ENCODE measurements around the gene LY6G5B. TPM values are rescaled to one million over a fixed set of nuclear protein-coding genes. Genes with fewer than 3 reads are reported as not detected.

The LY6G5B gene
- total and polyA plus RNA-seq, 9 donors, result 8.5 to 28.4 (median 13.1) TPM

- WGBS, 3 donors, result 86 to 89% (median 88%) methylated on average over 3 of the region's 3 CpGs
- TF ChIP-seq CTCF (IDR thresholded peaks at IDR 0.05) (no peak), EP300 (IDR thresholded peaks at IDR 0.05) (no peak), POLR2A (IDR thresholded peaks at IDR 0.05) (no peak)
Measured at GRCh38 chr6:31722173-31722572, 52.4 kb downstream of the LY6G5B start.

More at GRCh38 chr6:31722173-31722572, 52.4 kb downstream of the LY6G5B start:
- intact Hi-C loops (cut with DNase I), result loop anchor here in 2 of 4 donors (2.0 to 10.0 kb wide), 2 partner anchors 49 to 463 kb away; partner anchors contain the start of gene AGER (in 1 of the 2)
- Histone ChIP-seq H3K4me3 (no peak overlapping the region), H3K36me3 (no peaks in the 10 kb centered on the region), H3K27ac (no peak overlapping the region), H3K27me3 (no peaks in the 10 kb centered on the region), H3K4me1 (ENCODE audit: insufficient read depth) (no peaks in the 10 kb centered on the region), H3K9me3 (no peaks in the 10 kb centered on the region)
- no peak for DNase-seq

Small RNA genes within 50 kb of the gene (microRNA-seq; reads per million reads assigned to microRNA genes)
- gene MIR4646 (0.18 to 0.75 (median 0.63) reads per million in 3 donors), gene MIR6832 (0 to 0.18 (median 0) reads per million in 3 donors)

Small RNA genes within 50 kb of the gene (small RNA-seq; reads per million reads assigned to genes)
- not detected for gene LY6G6D
- gene MIR4646, result not detected
- not detected for gene MIR6832
- gene RF00019, result not detected
- 2.1 reads per million, percentile 72 among the genes with 10 or more reads in this experiment for gene SNORA38

Other genes with a start within 250 kb of the LY6G5B start
Only the 30 nearest of the 37 such genes appear.
- not detected for gene MCCD1, start 141.0 kb upstream of the LY6G5B start, total RNA-seq
- not detected for gene MCCD1, start 141.0 kb upstream of the LY6G5B start, polyA plus RNA-seq
- 100 to 1,000 TPM; 212 to 404 (median 362) TPM for gene DDX39B, start 128.0 kb upstream of the LY6G5B start, total RNA-seq
- 100 to 1,000 TPM; 219 to 278 TPM for gene DDX39B, start 128.0 kb upstream of the LY6G5B start, polyA plus RNA-seq
- 1 to 10 TPM in 6 of 7 donors, under 1 TPM in 1; 0.93 to 3.7 (median 2.3) TPM for gene ATP6V1G2, start 123.4 kb upstream of the LY6G5B start, total RNA-seq
- gene ATP6V1G2, start 123.4 kb upstream of the LY6G5B start, polyA plus RNA-seq, result 1 to 10 TPM; 3.0 to 9.3 TPM
- 10 to 100 TPM; 23.6 to 32.4 (median 27.5) TPM for gene NFKBIL1, start 122.4 kb upstream of the LY6G5B start, total RNA-seq
- gene NFKBIL1, start 122.4 kb upstream of the LY6G5B start, polyA plus RNA-seq, result 10 to 100 TPM in 1 of 2 donors, 1 to 10 TPM in 1; 8.2 to 46.0 TPM
- gene LTA, start 97.7 kb upstream of the LY6G5B start, total RNA-seq, result 1 to 10 TPM in 1 of 7 donors, under 1 TPM in 1, not detected in 5; 0.18 to 1.3 TPM
- gene LTA, start 97.7 kb upstream of the LY6G5B start, polyA plus RNA-seq, result under 1 TPM; 0.17 to 0.43 TPM
- gene TNF, start 94.4 kb upstream of the LY6G5B start, total RNA-seq, result 1 to 10 TPM in 2 of 7 donors, under 1 TPM in 3, not detected in 2; 0.24 to 3.0 (median 0.56) TPM
- 1 to 10 TPM in 1 of 2 donors, not detected in 1; 1.0 TPM for gene TNF, start 94.4 kb upstream of the LY6G5B start, polyA plus RNA-seq
- 1 to 10 TPM in 1 of 7 donors, under 1 TPM in 3, not detected in 3; 0.42 to 1.8 (median 0.62) TPM for gene LTB, start 87.6 kb upstream of the LY6G5B start, total RNA-seq
- under 1 TPM; 0.48 to 0.73 TPM for gene LTB, start 87.6 kb upstream of the LY6G5B start, polyA plus RNA-seq
- 10 to 100 TPM in 3 of 7 donors, 1 to 10 TPM in 4; 3.8 to 34.0 (median 8.6) TPM for gene LST1, start 83.7 kb upstream of the LY6G5B start, total RNA-seq
- gene LST1, start 83.7 kb upstream of the LY6G5B start, polyA plus RNA-seq, result 10 to 100 TPM in 1 of 2 donors, 1 to 10 TPM in 1; 8.1 to 12.2 TPM
- gene NCR3, start 77.0 kb upstream of the LY6G5B start, total RNA-seq, result under 1 TPM in 1 of 7 donors, not detected in 6; 0.59 TPM
- gene NCR3, start 77.0 kb upstream of the LY6G5B start, polyA plus RNA-seq, result under 1 TPM in 1 of 2 donors, not detected in 1; 0.27 TPM
- gene AIF1, start 54.7 kb upstream of the LY6G5B start, total RNA-seq, result 10 to 100 TPM in 4 of 7 donors, 1 to 10 TPM in 3; 4.5 to 26.6 (median 12.9) TPM
- gene AIF1, start 54.7 kb upstream of the LY6G5B start, polyA plus RNA-seq, result 10 to 100 TPM; 24.5 to 82.4 TPM
- gene PRRC2A, start 49.3 kb upstream of the LY6G5B start, total RNA-seq, result 100 to 1,000 TPM in 5 of 7 donors, 10 to 100 TPM in 2; 48.5 to 222 (median 180) TPM
- 100 to 1,000 TPM in 1 of 2 donors, 10 to 100 TPM in 1; 64.8 to 104 TPM for gene PRRC2A, start 49.3 kb upstream of the LY6G5B start, polyA plus RNA-seq
- 100 to 1,000 TPM; 113 to 246 (median 209) TPM for gene BAG6, start 17.3 kb upstream of the LY6G5B start, total RNA-seq
- gene BAG6, start 17.3 kb upstream of the LY6G5B start, polyA plus RNA-seq, result 100 to 1,000 TPM; 140 to 170 TPM
- gene APOM, start 14.1 kb upstream of the LY6G5B start, total RNA-seq, result 1 to 10 TPM; 1.3 to 7.2 (median 4.0) TPM
- gene APOM, start 14.1 kb upstream of the LY6G5B start, polyA plus RNA-seq, result 1 to 10 TPM; 1.5 to 7.7 TPM
- gene C6orf47, start 9.2 kb upstream of the LY6G5B start, total RNA-seq, result 10 to 100 TPM; 13.9 to 26.2 (median 22.6) TPM
- 10 to 100 TPM; 15.9 to 17.6 TPM for gene C6orf47, start 9.2 kb upstream of the LY6G5B start, polyA plus RNA-seq
- 10 to 100 TPM; 14.6 to 19.9 (median 16.5) TPM for gene GPANK1, start 5.0 kb upstream of the LY6G5B start, total RNA-seq
- 10 to 100 TPM; 25.1 to 26.6 TPM for gene GPANK1, start 5.0 kb upstream of the LY6G5B start, polyA plus RNA-seq
- 100 to 1,000 TPM; 120 to 258 (median 139) TPM for gene CSNK2B, start 3.9 kb upstream of the LY6G5B start, total RNA-seq
- 100 to 1,000 TPM; 186 to 240 TPM for gene CSNK2B, start 3.9 kb upstream of the LY6G5B start, polyA plus RNA-seq
- gene LY6G5C, start 11.1 kb downstream of the LY6G5B start, total RNA-seq, result 1 to 10 TPM in 6 of 7 donors, not detected in 1; 1.2 to 2.3 (median 2.0) TPM
- gene LY6G5C, start 11.1 kb downstream of the LY6G5B start, polyA plus RNA-seq, result 1 to 10 TPM; 2.7 to 3.7 TPM
- gene ABHD16A, start 33.3 kb downstream of the LY6G5B start, total RNA-seq, result 10 to 100 TPM; 31.1 to 60.4 (median 37.6) TPM
- 10 to 100 TPM; 25.4 to 35.2 TPM for gene ABHD16A, start 33.3 kb downstream of the LY6G5B start, polyA plus RNA-seq
- gene LY6G6F, start 36.9 kb downstream of the LY6G5B start, total RNA-seq, result not detected
- not detected for gene LY6G6F, start 36.9 kb downstream of the LY6G5B start, polyA plus RNA-seq
- not detected for gene LY6G6D, start 45.4 kb downstream of the LY6G5B start, total RNA-seq
- not detected for gene LY6G6D, start 45.4 kb downstream of the LY6G5B start, polyA plus RNA-seq
- gene LY6G6C, start 51.8 kb downstream of the LY6G5B start, total RNA-seq, result 1 to 10 TPM in 2 of 7 donors, not detected in 5; 1.0 to 4.9 TPM
- gene LY6G6C, start 51.8 kb downstream of the LY6G5B start, polyA plus RNA-seq, result under 1 TPM in 1 of 2 donors, not detected in 1; 0.17 TPM
- gene MPIG6B, start 53.4 kb downstream of the LY6G5B start, total RNA-seq, result under 1 TPM in 3 of 7 donors, not detected in 4; 0.15 to 0.94 (median 0.69) TPM
- under 1 TPM; 0.06 to 0.60 TPM for gene MPIG6B, start 53.4 kb downstream of the LY6G5B start, polyA plus RNA-seq
- 100 to 1,000 TPM in 3 of 7 donors, 10 to 100 TPM in 4; 61.2 to 139 (median 95.2) TPM for gene DDAH2, start 59.3 kb downstream of the LY6G5B start, total RNA-seq
- gene DDAH2, start 59.3 kb downstream of the LY6G5B start, polyA plus RNA-seq, result 100 to 1,000 TPM in 1 of 2 donors, 10 to 100 TPM in 1; 23.9 to 127 TPM
- 100 to 1,000 TPM; 128 to 208 (median 184) TPM for gene CLIC1, start 66.6 kb downstream of the LY6G5B start, total RNA-seq
- 100 to 1,000 TPM; 199 to 473 TPM for gene CLIC1, start 66.6 kb downstream of the LY6G5B start, polyA plus RNA-seq
- gene MSH5, start 70.0 kb downstream of the LY6G5B start, total RNA-seq, result 10 to 100 TPM in 4 of 7 donors, 1 to 10 TPM in 3; 8.6 to 19.1 (median 14.5) TPM
- 1 to 10 TPM; 4.8 to 7.8 TPM for gene MSH5, start 70.0 kb downstream of the LY6G5B start, polyA plus RNA-seq
- 1 to 10 TPM in 5 of 7 donors, under 1 TPM in 1, not detected in 1; 0.94 to 5.2 (median 3.6) TPM for gene SAPCD1, start 92.7 kb downstream of the LY6G5B start, total RNA-seq
- gene SAPCD1, start 92.7 kb downstream of the LY6G5B start, polyA plus RNA-seq, result 1 to 10 TPM; 1.6 to 2.9 TPM
- gene VWA7, start 107.4 kb downstream of the LY6G5B start, total RNA-seq, result 10 to 100 TPM in 1 of 7 donors, 1 to 10 TPM in 5, under 1 TPM in 1; 0.48 to 25.2 (median 1.7) TPM
- gene VWA7, start 107.4 kb downstream of the LY6G5B start, polyA plus RNA-seq, result under 1 TPM; 0.18 to 0.62 TPM
- gene VARS1, start 125.8 kb downstream of the LY6G5B start, total RNA-seq, result 10 to 100 TPM; 16.0 to 73.6 (median 44.1) TPM
- 10 to 100 TPM; 21.1 to 29.8 TPM for gene VARS1, start 125.8 kb downstream of the LY6G5B start, polyA plus RNA-seq
- gene LSM2, start 137.0 kb downstream of the LY6G5B start, total RNA-seq, result 10 to 100 TPM; 35.9 to 58.3 (median 47.5) TPM
- gene LSM2, start 137.0 kb downstream of the LY6G5B start, polyA plus RNA-seq, result 10 to 100 TPM; 51.2 to 90.7 TPM
- 1 to 10 TPM; 1.3 to 6.1 (median 3.9) TPM for gene HSPA1L, start 145.3 kb downstream of the LY6G5B start, total RNA-seq
- gene HSPA1L, start 145.3 kb downstream of the LY6G5B start, polyA plus RNA-seq, result 1 to 10 TPM; 3.2 to 6.1 TPM

Data from ovary (tissue), 9 donors.